Subcutaneous abdominal adipose tissue (tissue), 5 donors: ENCODE results near the gene AKAP13.

Experiments
- H3K27ac ChIP-seq: one replicate; pipeline ENCODE4 v1.7.0; 2013; ENCODE audit warnings: low read depth, mild to moderate bottlenecking, inconsistent platforms, low read length, moderate library complexity
- H3K27me3 ChIP-seq, 5 donors: one replicate each; pipeline ENCODE4 v1.7.0; 2013; ENCODE audit warnings: low read length in 5 of 5, inconsistent platforms in 1 of 5; ENCODE audit not compliant: control insufficient read depth in 5 of 5, insufficient read depth in 4 of 5
- H3K36me3 ChIP-seq, 5 donors: one replicate each; pipeline ENCODE4 v1.7.0; 2013; ENCODE audit warnings: low read length in 5 of 5; ENCODE audit not compliant: control insufficient read depth in 5 of 5, insufficient read depth in 5 of 5
- H3K4me1 ChIP-seq, 5 donors: one replicate each; pipeline ENCODE4 v1.7.0; 2013; ENCODE audit warnings: low read length in 5 of 5, mild to moderate bottlenecking in 3 of 5, moderate library complexity in 1 of 5; ENCODE audit not compliant: control insufficient read depth in 5 of 5, insufficient read depth in 5 of 5
- H3K4me3 ChIP-seq, 5 donors: one replicate each; pipeline ENCODE4 v1.7.0; 2013; ENCODE audit warnings: low read length in 5 of 5, low read depth in 1 of 5
- H3K9ac ChIP-seq, 5 donors: one replicate each; pipeline ENCODE4 v1.7.0; 2013; ENCODE audit warnings: low read length in 5 of 5, mild to moderate bottlenecking in 4 of 5, moderate library complexity in 3 of 5
- H3K9me3 ChIP-seq, 5 donors: one replicate each; pipeline ENCODE4 v1.7.0; 2013; ENCODE audit warnings: low read length in 5 of 5; ENCODE audit not compliant: control insufficient read depth in 5 of 5
- donor health status: healthy.
- donor health status: healthy.
- donor health status: healthy.
- donor health status: healthy.
- donor health status: healthy.

Gene AKAP13

GRCh38 chr15:85748729-85749128, 368.3 kb downstream of the AKAP13 start:
- Histone ChIP-seq H3K4me3 (no peak overlapping the region), H3K36me3 (peaks cover 0 to 55% (median 51%) of the 10 kb centered on the region in 5 donors), H3K27me3 (no peaks in the 10 kb centered on the region), H3K4me1 (peaks cover 5 to 78% (median 52%) of the 10 kb centered on the region in 5 donors), H3K27ac (peak overlapping the region; percentile 85), H3K9ac (no peak overlapping the region), H3K9me3 (no peaks in the 10 kb centered on the region)

- Histone ChIP-seq H3K36me3 (peaks cover 0 to 48% (median 43%) of the 10 kb centered on the region in 5 donors), H3K4me1 (peaks cover 5 to 86% (median 60%) of the 10 kb centered on the region in 5 donors), H3K9ac (peak overlapping the region in 4 of 5 donors; percentile 4 to 69 (median 54)), H3K27me3 (no peaks in the 10 kb centered on the region), H3K9me3 (no peaks in the 10 kb centered on the region), H3K27ac (peak overlapping the region; percentile 85), H3K4me3 (peak overlapping the region; percentile 44 to 61 (median 54))
These were observed 369.1 kb downstream of the AKAP13 start for GRCh38 chr15:85749261-85750151.

GRCh38 chr15:85750319-85751290, 370.2 kb downstream of the AKAP13 start:
- peak overlapping the region; percentile 29 to 61 (median 54) for H3K4me3 ChIP-seq
- no peaks in the 10 kb centered on the region for H3K9me3 ChIP-seq
- H3K27me3 ChIP-seq = no peaks in the 10 kb centered on the region
- peaks cover 8 to 92% (median 65%) of the 10 kb centered on the region in 5 donors for H3K4me1 ChIP-seq
- H3K27ac ChIP-seq = peak overlapping the region; percentile 85
- H3K36me3 ChIP-seq = peaks cover 0 to 37% (median 32%) of the 10 kb centered on the region in 5 donors
- H3K9ac ChIP-seq = peak overlapping the region in 2 of 5 donors; percentile 26 to 62

- no peaks in the 10 kb centered on the region for H3K27me3 ChIP-seq
- H3K9ac ChIP-seq = no peak overlapping the region
- H3K9me3 ChIP-seq = no peaks in the 10 kb centered on the region
- peaks cover 0 to 29% (median 23%) of the 10 kb centered on the region in 5 donors for H3K36me3 ChIP-seq
- H3K4me1 ChIP-seq = peaks cover 8 to 92% (median 70%) of the 10 kb centered on the region in 5 donors
- no peak overlapping the region for H3K4me3 ChIP-seq
- peak overlapping the region; percentile 85 for H3K27ac ChIP-seq
These were observed 371.1 kb downstream of the AKAP13 start for GRCh38 chr15:85751291-85752123.

GRCh38 chr15:85752124-85752475, 371.7 kb downstream of the AKAP13 start:
- Histone ChIP-seq H3K9me3 (no peaks in the 10 kb centered on the region), H3K4me3 (no peak overlapping the region), H3K27me3 (no peaks in the 10 kb centered on the region), H3K27ac (peak overlapping the region; percentile 85), H3K9ac (no peak overlapping the region), H3K4me1 (peaks cover 8 to 92% (median 71%) of the 10 kb centered on the region in 5 donors), H3K36me3 (peaks cover 0 to 23% (median 18%) of the 10 kb centered on the region in 5 donors)

- Histone ChIP-seq H3K4me1 (peaks cover 8 to 92% (median 74%) of the 10 kb centered on the region in 5 donors), H3K9me3 (no peaks in the 10 kb centered on the region), H3K27ac (peak overlapping the region; percentile 85), H3K36me3 (peaks cover 0 to 19% (median 13%) of the 10 kb centered on the region in 5 donors), H3K9ac (no peak overlapping the region), H3K27me3 (no peaks in the 10 kb centered on the region), H3K4me3 (no peak overlapping the region)
These were observed 372.1 kb downstream of the AKAP13 start for GRCh38 chr15:85752491-85752961.

- Histone ChIP-seq H3K27me3 (no peaks in the 10 kb centered on the region), H3K36me3 (peaks cover 0 to 12% (median 9%) of the 10 kb centered on the region in 5 donors), H3K27ac (no peak overlapping the region), H3K4me1 (peaks cover 9 to 92% (median 79%) of the 10 kb centered on the region in 5 donors), H3K9me3 (no peaks in the 10 kb centered on the region), H3K9ac (no peak overlapping the region), H3K4me3 (no peak overlapping the region)
These were observed 372.9 kb downstream of the AKAP13 start for GRCh38 chr15:85753261-85753660.

- Histone ChIP-seq H3K27me3 (no peaks in the 10 kb centered on the region), H3K36me3 (peaks cover 0 to 7% (median 5%) of the 10 kb centered on the region in 5 donors), H3K27ac (no peak overlapping the region), H3K9me3 (no peaks in the 10 kb centered on the region), H3K4me3 (no peak overlapping the region), H3K9ac (no peak overlapping the region), H3K4me1 (peaks cover 10 to 93% (median 78%) of the 10 kb centered on the region in 5 donors)
These were observed 373.5 kb downstream of the AKAP13 start for GRCh38 chr15:85753791-85754452.

GRCh38 chr15:85754989-85755388, 374.6 kb downstream of the AKAP13 start:
- Histone ChIP-seq H3K27me3 (no peaks in the 10 kb centered on the region), H3K27ac (no peak overlapping the region), H3K9me3 (no peaks in the 10 kb centered on the region), H3K4me1 (peaks cover 10 to 89% (median 73%) of the 10 kb centered on the region in 5 donors), H3K9ac (no peak overlapping the region), H3K36me3 (peaks cover 0 to 10% (median 7%) of the 10 kb centered on the region in 5 donors), H3K4me3 (no peak overlapping the region)
